HG02642 (cell line): Measurements from ENCODE around the gene DNAH9.

Experiments used
- ATAC-seq: cut with Tn5 transposase; IDR thresholded peaks from one replicate; pipeline ENCODE4 v1.9.1; 2021; ENCODE audit warnings: mild to moderate bottlenecking; ENCODE audit not compliant: unreplicated experiment, poor library complexity

DNAH9 gene

GRCh38 chr17:11825572-11826209 lies 227.4 kb downstream of the DNAH9 start:
- no peak for ATAC-seq

- no peak for ATAC-seq
These were observed 234.3 kb downstream of the DNAH9 start for GRCh38 chr17:11832401-11833137.

- no peak for ATAC-seq
These were observed 238.2 kb downstream of the DNAH9 start for GRCh38 chr17:11836508-11836907.

GRCh38 chr17:11840052-11840451 lies 241.8 kb downstream of the DNAH9 start:
- ATAC-seq = no peak

- ATAC-seq = no peak
These were observed 242.6 kb downstream of the DNAH9 start for GRCh38 chr17:11840831-11841230.

- no peak for ATAC-seq
These were observed 250.1 kb downstream of the DNAH9 start for GRCh38 chr17:11848330-11848729.

- ATAC-seq = no peak
These were observed 254.0 kb downstream of the DNAH9 start for GRCh38 chr17:11852231-11852630.

- ATAC-seq = no peak
These were observed 254.6 kb downstream of the DNAH9 start for GRCh38 chr17:11852912-11853311.

GRCh38 chr17:11853321-11854151 lies 255.3 kb downstream of the DNAH9 start:
- ATAC-seq = no peak

- no peak for ATAC-seq
These were observed 257.0 kb downstream of the DNAH9 start for GRCh38 chr17:11855306-11855705.

GRCh38 chr17:11857006-11857405 lies 258.7 kb downstream of the DNAH9 start:
- ATAC-seq = no peak

- ATAC-seq = no peak
These were observed 271.6 kb downstream of the DNAH9 start for GRCh38 chr17:11869680-11870394.

GRCh38 chr17:11871773-11872172 lies 273.5 kb downstream of the DNAH9 start:
- ATAC-seq = no peak

GRCh38 chr17:11874756-11875155 lies 276.5 kb downstream of the DNAH9 start:
- no peak for ATAC-seq

GRCh38 chr17:11880714-11881113 lies 282.4 kb downstream of the DNAH9 start:
- ATAC-seq = no peak

GRCh38 chr17:11882716-11883115 lies 284.4 kb downstream of the DNAH9 start:
- ATAC-seq = no peak

GRCh38 chr17:11885051-11885450 lies 286.8 kb downstream of the DNAH9 start:
- ATAC-seq = no peak

GRCh38 chr17:11889266-11889665 lies 291.0 kb downstream of the DNAH9 start:
- no peak for ATAC-seq

- ATAC-seq = no peak
These were observed 295.6 kb downstream of the DNAH9 start for GRCh38 chr17:11893862-11894261.

GRCh38 chr17:11896199-11896598 lies 297.9 kb downstream of the DNAH9 start:
- ATAC-seq = no peak
